GM21367 (cell line): ENCODE data around the gene LTB4R.
"Not testable (repeated sequence)": the region's sequence is repeated elsewhere in the genome, so short reads cannot be mapped to it uniquely, and the experiment has no call there.

Experiments used
- ATAC-seq: cut with Tn5 transposase; IDR thresholded peaks from one replicate; pipeline ENCODE4 v1.9.1; 2021; ENCODE audit not compliant: unreplicated experiment

LTB4R gene

DNA sequence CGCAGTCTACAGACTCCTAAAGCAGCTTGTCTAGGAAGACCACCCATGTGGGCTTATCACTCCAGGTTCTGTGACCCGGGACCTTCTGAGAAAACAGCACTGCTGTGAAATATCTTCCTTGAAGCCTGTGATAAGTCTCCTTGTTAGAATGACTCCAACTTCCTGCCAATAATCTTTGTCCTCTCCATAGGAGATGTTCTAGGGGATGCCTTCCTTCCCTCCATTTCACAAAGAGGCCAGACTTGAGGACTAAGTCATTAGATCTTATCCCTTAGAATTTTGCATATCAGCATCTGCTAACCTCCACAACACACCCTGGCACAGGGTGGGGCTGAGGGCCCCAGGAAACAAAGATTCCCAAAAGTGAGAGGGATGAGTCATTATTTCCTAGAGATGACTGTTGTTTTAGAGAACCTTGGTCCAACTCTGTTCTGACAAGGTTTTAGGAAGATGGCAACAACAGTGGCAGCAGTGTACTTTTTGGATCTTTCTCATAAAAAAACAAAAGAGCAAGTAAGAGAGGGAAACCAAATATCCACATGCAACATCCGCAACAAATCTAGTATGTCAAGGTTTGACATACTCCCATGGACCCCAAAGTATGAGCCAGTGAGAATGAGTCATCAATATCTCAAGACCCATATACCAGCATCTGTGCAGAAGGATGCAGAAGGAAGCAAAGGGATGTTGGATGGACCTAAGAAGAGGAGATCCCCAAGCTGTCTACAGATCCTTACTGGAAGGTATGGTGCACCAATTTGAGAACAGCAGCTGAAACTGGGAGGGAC, 6.0 kb downstream of the LTB4R start:
- no peak for ATAC-seq

DNA sequence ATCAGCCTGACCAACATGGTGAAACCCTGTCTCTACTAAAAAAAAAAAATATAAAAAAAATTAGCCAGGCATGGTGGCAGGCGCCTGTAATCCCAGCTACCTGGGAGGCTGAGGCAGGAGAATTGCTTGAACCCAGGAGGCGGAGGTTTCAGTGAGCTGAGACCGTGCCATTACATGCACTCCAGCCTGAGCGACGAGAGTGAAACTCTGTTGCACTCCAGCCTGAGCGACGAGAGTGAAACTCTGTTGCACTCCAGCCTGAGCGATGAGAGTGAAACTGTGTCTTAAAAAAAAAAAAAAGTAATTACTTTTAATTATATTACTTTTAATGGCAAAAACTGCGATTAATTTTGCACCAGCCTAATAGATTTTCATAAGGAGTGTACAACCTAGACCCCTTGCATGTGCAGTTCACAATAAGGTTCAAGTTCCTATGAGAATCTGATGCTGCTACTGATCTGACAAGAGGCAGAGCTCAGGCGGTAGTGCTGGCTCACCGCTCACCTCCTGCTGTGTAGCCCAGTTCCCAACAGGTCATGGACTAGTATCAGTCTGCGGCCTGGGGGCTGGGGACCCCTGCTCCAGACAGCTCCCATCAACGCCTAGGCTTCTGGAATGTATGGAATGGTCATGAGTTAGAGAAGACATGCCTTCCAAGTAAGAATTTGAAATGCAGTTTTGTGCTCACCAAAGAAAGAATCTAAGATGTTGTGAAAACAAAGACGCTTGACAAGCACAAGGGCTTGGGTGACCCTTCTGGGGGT, 10.1 kb downstream of the LTB4R start:
- ATAC-seq = no peak

DNA sequence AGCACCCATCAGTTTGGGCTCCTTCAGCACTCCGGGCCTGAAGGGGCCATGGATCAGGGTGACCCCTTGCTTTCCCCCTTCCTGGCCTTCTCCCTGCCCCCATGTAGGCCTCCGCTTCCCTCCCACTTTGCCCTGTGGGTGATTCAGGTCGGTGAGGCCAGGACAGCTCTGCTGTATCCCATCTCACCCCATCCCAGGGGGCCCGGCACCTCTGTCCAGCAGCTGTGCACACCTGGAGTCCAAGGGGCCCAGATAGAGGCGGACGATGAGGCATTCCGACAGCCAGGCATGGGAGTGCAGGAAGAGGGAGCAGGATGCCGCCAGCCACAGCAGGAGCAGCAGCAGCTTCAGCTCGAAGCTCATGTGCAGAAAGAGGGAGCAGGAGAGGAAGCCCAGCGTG, 11.4 kb downstream of the LTB4R start:
- no peak for ATAC-seq

DNA sequence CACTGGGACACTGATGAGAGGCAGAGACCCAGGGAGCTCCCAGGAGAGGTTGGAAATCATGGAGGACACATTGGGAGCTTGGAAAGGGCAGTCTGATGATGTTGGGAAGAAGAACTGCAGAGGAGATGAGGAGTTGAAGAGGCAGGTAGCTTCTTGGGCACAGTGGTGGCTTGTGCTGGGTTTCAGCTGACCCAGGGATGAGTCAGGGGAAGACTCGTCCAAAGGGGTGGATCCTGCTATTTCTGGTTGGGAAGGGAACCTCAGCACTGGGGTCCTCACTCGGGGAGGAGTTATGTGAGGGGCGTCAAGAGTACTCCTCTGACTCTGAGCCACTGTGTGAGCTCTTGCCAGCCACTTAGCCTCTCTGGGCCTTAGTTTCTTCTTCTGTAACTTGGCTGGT, 12.0 kb downstream of the LTB4R start:
- no peak for ATAC-seq

DNA sequence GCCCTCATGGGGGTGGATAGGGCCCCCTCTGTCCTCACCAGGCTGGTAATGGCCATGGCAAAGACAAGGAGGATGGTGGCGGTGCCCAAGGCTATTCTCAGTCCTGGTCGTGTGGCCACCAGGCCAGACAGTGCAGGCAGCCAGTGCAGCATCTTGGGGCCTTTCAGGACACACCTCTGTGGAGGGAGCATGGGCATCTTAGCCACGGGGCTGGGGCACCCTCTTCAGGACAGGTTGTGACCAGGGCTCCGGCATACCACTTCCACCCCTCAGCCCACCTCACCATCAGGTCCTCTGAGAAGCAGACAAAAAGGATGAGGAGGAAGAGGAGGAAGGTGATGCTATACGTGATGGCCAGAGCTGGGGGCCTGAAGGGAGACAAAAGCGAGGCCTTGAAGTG, 12.7 kb downstream of the LTB4R start:
- ATAC-seq = no peak

DNA sequence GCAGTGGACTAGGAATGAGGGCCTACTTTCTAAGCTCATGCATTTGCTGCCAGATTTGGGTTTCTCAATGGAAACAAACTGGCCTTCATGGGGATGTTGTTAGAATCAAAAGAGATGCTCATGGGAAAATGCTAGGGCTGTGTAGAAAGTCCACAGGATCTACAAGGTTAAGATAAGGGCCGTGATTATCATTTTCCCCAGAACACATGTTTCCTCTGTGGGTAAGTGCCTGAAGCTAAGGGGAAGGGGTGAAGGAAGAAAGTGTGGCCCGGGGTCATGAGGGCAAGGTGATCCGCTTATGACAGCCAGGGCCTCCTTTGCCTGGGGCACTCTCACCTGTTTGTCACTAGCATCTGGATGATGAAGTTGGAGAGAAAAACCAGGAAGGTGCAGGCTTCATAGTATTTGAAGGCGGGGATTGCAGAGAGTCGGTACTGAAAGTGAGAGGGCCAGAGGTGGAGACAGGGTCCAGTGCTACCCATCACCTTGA, 13.8 kb downstream of the LTB4R start:
- ATAC-seq = no peak

DNA sequence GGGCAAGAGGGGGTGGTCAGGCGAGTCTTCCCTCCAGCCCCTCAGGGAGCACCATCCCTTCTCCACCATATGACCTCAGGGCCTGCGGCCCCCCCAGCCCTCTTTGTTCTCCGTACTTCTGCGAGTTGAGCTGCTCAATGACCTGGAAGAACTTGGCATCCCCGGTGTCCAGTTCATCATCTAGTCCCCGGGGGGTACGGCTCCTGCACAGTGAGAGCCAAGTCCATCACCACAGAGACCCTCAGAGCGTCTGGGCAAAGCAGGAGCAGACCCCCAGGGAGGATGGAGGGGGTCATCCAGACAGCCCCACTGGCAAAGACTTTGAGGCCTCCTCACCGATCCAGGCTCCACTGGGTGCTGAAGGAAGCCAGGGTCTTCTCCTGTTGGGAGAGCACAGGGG, 14.7 kb downstream of the LTB4R start:
- no peak for ATAC-seq

DNA sequence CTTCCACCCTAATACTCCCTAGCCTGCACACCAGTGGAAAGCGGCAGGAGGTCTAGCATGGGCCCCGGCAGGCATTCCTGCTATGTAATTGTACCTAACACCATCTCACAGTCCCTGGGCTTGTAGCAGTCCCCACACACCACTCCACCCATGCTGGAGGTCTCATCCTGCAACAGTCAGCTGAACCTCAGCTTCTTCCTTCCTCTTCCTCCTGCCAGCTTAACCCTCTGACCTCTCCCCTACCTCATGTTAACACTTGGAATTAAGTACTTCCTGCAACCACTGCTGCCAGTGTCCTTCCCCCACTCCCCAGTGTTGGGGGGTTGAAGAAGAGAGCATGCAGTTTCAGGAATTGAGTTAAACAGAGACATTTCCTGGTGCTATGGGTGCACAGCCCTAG, 16.0 kb downstream of the LTB4R start:
- ATAC-seq = no peak

DNA sequence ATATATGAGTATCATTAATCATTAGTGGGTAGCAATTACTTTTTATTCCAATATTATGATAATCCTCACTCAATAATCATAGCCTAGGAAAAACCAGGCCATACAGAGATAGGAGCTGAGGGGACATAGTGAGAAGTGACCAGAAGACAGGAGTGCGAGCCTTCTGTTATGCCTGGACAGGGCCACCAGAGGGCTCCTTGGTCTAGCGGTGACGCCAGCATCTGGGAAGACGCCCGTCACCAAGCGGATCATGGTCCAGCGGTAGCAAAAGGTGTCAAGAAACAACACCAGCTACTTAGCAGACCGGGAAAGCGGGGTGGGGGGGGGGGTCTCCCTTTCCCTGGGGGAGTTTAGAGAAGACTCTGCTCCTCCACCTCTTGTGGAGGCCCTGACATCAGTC, 16.6 kb downstream of the LTB4R start:
- ATAC-seq = not testable (repeated sequence)

DNA sequence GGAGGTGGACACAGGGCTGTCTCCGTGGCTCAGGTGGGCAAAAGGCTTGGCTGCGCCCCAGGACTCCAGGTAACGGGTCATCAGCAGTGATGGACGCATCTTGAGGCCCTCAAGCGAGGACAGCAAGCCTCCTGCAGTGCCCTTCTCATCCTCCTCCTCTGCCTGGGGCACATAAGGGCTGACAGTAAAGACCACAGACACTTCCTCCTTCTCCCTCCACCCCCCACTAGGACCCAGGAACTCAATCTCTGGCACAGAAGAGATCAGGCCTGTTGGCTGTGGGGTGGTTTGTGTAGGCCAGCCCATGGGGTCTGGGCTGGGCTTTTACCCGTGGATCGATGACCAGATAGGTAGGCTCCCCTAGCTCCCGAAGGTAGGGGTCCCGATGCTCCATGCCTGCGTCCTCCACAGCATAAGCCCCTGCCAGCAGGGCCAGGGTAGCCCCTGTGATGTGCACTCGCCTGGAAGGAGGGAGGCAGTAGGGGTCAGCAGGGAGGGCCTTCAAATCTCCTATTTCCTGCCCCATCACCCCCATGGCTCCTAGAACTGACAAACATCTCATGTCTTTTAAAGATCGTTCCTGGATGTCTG, 17.9 kb downstream of the LTB4R start:
- no peak for ATAC-seq

DNA sequence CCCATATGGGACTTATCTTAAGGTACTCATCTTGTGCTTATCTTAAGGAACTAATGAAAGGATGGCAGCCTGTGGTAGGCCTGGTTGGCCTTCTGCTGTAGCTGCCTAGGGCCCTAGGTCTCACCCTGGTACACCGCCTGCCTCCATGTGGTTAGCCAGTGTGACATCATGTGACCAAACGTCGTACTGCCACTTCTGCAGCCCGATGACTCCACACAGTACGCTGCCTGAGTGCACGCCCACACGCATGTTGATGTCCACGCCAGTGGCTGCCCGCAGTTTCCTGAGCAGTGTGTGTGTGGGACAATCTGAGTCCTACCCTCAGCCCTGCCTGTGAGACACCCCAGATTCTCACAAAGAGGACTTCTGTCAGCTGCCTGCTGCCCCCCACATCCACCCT, 18.4 kb downstream of the LTB4R start:
- ATAC-seq = no peak

DNA sequence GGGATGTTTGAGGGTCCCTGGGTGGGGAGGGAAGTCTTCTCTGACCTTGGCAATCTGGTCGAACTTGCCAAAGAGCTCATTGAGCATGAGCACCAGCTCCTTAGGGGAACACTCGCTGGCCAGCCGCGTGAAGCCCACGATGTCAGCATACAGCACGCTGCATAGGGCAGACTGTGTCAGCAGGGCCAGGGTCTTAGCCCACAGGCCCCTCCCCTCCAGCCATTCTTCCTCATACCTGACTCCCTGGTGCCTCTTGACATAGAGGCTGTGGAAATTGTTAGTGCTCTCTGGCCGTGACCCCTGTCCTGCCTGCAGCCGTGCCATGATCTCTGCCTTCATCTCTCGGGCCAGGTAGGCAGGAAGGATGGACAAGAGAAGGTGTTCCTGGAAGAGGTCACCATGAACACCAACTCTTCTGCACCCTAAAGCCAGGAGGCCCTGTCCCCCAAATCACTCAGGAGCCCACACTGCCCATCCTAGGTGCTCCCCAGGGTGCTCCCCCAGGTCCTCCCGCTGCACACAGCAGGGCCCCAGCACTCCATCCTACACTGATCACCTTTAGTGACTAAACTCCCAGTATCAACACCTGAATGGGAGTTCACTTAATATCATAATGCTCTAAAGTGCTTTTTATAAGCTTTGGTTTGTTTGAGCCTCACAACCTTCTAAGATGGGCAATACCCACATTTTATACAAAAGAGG, 19.8 kb downstream of the LTB4R start:
- no peak for ATAC-seq

DNA sequence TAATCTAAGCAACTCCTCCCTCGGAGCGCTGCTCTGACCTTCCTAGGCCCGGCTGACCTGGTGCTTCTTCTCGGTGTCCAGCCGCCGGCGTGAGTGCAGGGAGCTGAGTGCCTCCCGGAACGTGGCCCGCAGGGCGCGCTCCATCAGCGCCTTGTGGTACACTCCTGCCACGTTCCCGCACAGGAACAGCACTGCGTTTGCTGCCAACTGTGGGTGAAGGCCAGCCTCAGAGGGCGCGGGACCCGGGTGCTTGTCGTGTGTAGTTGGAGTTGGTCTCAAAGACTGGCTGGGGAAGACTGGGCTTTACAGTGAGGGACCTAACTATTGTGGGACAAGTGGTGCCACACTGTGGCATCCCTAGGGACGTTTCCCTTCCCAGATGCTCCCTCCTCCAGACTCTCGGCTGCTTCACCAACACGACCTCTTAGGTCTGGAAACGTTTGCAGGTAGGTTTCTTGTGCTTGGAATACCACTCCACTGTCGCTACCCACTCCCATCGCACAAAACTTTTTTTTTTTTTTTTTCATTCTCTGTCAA, 20.5 kb downstream of the LTB4R start:
- no peak for ATAC-seq

DNA sequence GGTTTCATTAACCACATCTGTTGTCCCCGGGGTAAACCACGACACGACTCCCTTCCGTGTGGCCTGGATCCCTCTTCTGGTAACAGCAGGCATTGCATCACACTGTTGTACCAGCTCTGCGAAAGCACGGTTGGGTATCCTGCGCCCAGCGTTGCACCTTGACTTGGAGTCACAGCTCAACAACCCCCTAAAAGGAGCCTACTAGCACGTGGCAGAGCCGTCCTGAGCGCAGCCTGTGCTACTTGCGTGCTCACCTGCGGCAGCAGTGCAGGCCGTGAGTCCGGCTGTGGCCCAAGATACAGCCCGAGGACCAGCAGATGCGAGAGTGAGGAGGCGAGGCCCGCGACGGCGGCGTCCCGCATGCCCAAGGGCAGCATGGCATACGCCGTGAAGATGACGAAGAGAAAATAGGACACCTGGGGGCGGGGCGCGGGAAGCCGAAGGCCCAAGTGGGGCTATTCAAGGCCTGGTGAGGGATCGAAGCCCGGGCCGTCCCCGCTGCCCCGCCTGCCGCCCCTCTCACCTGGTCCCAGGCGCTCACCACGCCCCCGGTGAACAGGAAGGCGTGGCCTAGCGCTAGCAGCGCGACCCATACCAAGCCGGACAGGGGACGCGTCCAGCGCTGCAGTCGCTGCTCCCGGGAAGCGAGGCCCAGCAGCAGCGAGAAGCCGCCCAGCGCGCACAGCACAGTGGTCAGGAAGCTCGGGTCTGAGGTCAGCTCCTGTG, 21.1 kb downstream of the LTB4R start:
- peak; percentile 58 for ATAC-seq

DNA sequence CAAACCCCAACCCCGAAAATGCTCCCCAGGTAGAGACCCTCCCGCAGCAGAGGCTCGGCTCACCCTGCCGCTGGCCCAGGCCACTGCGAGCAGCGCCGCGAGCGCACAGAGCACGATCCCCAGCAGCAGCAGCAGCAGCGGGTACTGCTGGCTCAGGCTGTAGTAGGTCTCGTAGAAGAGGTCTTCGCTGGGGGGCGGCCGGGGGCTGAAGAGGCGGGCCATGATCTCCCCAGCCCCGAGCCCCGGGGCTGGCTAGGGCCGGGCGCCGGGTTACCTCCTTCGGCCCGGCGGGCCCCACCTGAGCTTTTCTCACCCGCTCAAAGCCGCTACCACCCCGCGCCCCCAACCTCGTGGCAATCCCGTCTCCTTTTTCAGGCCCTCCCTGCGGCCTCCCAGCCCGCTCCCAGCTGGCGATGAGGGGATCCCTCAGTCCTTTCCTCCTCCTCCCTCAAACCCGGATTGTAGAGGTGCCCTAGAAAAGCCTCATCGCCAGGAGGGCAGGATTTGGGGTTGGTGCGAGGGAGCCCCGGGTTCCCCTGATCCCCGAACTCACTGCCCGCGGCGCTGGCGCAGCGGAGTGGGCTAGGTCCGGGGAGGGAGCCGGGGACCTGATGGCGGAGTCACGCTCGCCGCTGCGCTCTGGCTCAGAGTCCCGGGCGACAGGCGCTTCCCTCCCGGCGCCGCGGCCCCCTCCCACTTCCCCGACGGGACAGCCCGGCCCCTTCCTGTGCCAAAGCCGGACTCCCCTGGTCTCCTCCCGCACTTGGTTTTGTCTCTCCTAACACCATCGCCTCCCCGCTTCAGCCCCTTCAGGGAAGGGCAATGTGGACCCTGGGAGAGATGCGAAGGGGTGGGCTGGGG, 23.4 kb downstream of the LTB4R start, which contains the start of gene ADCY4:
ADCY4 (minus strand) TSS at position 641 of the 861 bp plus-strand sequence; CDS start at position 222, 419 bp downstream.
- no peak for ATAC-seq

DNA sequence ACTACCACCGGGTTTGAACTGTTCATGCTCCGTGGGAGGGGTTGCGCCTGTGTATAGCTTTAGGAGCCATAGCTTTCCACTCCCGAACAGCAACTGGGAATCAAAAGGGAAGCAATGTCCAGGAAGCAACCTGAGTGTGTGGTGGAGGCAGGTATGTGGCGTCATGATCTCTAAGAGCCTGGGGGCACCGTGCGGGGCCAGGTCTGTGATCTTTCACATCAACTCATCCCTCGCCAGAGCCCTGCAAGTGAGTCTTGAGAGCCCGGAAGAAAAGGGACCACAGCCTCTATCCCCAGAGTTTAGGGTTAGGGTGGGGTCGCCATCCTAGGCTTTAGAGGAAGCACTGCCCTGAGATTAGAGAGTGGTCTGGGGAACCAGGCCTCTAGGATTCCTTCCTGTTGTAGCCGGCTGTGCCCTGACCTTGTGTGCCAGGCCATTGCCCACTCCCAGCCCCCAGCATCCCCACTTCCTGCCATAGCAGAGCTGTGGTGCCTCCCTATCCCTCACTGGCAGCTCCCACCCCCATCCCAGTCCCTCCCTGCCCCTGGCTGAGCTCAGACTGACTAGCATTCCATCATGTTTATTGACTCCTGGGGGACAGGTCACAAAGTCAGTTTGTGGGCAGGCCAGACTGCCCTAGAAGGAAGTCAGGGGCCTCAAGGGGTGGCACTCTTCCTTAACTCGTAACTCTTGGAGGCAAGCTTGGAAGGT, 24.3 kb downstream of the LTB4R start:
- no peak for ATAC-seq

DNA sequence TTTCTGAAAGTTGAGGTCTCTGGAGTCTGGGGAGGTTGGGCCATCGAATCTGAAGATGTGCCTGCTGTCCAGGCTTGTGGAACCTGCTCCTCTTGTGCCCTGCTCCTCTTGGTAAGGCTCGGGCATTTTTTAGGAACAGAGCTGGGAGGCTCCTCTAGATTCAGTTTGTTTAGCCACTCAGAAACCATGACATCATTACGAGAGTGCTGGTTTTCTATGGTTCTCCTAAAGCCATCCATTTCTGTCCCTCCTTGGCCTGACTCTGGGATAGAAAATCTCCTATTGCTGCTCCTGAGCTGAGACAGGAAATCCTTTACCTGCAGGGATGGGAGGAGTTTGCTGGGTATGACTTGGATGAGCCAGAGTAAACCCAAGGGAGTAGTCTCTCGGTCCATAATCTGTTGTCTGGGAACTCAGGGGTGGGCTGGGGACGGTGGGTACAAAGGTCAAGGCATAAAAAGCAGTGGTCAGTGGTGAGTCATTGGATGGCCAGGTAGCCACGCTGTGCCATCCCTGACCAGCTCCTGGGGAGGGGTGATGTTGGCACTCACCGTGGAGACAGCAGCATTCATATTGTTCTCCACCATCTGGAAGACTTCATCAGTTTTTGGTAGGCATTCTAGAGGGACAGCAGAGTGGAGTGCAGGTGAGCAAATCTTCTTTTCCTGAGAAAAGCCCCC, 26.0 kb downstream of the LTB4R start:
- no peak for ATAC-seq

DNA sequence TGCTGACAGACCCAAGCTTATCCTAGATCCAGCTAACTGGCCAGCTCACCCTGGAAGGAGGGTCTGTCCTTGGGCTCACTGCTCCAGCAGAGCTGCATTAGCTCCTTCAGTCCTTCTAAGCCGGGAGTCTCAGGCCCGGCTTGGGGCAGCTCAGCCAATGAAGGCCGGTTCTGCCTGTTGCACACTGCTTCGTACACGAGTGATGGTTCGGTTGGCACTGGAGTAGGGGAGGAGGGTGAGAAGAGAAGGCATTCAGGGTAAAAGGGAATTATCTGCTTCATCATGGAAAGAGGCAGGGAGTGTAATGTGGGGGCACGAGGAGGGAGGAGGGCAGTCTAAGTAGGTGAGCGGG, 26.5 kb downstream of the LTB4R start:
- no peak for ATAC-seq
